NCI-H446 treated with DMSO at 0.1 percent for 48 hours (cell line): Measurements from ENCODE around the gene CCDC154.

Source experiments
- DNase-seq: peaks from one replicate; lab custom pipeline; 2025; lab: John Stamatoyannopoulos, UW

Gene CCDC154

GRCh38 chr16:1436731-1437355 is 7.5 kb downstream of the CCDC154 start:
- DNase-seq, result no peak

GRCh38 chr16:1435921-1436697 is 8.2 kb downstream of the CCDC154 start:
- DNase-seq, result no peak

- DNase-seq, result no peak
These were observed 9.4 kb downstream of the CCDC154 start for GRCh38 chr16:1434644-1435592.

GRCh38 chr16:1433756-1434155 is 10.6 kb downstream of the CCDC154 start:
- no peak for DNase-seq

GRCh38 chr16:1433263-1433560 is 11.1 kb downstream of the CCDC154 start:
- DNase-seq, result no peak

DNA sequence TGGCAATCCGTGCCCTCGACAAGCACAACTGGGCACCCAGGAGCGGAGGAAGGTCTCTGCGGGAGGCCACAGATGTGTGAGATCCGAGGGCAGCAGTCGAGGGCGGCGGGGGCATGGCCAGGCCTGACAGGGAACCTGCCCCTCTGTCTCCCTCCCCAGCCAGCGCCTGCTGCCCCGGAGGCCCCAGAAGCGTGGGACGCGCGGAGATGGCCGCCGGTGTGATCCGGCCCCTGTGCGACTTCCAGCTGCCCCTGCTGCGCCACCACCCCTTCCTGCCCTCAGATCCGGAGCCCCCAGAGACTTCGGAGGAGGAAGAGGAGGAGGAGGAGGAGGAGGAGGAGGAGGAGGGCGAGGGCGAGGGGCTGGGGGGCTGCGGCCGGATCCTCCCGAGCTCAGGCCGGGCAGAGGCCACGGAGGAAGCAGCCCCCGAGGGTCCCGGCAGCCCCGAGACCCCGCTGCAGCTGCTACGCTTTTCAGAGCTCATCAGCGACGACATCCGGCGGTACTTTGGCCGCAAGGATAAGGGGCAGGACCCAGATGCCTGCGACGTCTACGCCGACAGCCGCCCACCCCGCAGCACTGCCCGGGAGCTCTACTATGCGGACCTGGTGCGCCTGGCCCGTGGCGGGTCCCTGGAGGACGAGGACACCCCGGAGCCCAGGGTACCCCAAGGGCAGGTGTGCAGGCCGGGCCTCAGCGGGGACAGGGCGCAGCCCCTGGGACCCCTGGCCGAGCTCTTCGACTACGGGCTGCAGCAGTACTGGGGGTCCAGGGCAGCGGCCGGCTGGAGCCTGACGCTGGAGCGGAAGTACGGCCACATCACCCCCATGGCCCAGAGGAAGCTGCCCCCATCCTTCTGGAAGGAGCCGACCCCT is 11.7 kb downstream of the CCDC154 start:
- DNase-seq, result no peak

- DNase-seq, result no peak
These were observed 12.7 kb downstream of the CCDC154 start for GRCh38 chr16:1431497-1432270.

DNA sequence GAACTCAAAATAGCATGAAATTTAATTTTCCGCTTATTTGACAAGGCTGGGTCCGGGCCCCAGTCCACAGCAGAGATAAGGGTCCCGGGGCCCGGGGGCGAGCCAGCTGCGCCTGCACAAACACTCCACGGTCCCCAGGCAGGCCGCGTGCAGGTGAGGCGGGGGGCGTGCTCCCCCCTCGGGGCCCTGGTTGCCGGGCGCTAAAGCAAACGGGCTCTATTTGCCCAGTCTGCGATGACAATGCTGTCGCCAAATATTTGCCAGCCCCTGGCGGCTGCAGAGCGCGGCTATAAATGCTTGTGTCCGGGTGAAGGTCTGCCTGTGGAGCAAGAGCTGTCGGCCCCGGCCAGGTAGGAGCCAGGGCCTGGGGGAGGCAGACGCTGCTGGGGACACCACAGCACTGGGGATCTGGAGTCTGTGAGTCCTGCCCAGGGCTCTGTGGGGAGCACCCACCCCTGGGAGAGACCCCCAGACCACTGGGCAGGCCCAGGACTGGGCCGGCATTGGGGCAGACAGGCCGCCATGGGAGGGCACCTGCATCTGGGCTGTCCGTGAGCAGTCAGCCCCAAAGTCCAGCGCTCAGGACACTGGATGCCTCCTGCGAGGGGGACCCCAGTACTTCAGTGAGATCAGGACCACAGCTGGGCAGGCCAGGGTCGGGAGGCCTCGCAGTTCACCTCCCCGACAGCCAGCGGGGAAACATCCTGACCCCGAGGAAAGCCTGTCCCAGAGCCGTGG is 13.4 kb downstream of the CCDC154 start, which contains the start of gene PERCC1:
TSS of gene PERCC1 (plus strand) at position 320 of the 738 bp plus-strand sequence. CDS start 1,516 bp downstream, outside the sequence.
- no peak for DNase-seq

GRCh38 chr16:1430214-1430758 is 14.1 kb downstream of the CCDC154 start:
- DNase-seq, result no peak

DNA sequence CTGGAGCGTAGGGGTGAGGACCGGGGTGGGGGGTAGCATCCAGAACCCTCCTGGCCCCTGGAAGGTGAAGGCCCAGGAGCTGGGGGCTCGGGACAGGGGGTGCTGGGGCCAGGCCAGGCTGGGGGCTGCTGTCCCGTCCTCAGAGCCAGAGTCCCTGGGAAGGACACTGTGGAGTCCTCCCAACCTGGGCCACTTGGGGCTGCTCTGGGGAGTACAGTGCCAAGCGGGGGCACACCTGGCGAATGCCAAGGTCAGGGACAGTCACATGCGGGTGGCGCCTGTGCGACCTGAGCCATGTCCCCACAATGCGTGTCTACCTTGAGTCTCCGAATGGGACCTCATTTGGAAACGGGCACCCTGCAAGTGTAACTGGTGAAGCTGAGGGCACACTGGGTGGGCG is 14.7 kb downstream of the CCDC154 start:
- DNase-seq, result no peak

- DNase-seq, result no peak
These were observed 15.3 kb downstream of the CCDC154 start for GRCh38 chr16:1429012-1429411.

GRCh38 chr16:1428511-1428910 is 15.8 kb downstream of the CCDC154 start:
- no peak for DNase-seq

DNA sequence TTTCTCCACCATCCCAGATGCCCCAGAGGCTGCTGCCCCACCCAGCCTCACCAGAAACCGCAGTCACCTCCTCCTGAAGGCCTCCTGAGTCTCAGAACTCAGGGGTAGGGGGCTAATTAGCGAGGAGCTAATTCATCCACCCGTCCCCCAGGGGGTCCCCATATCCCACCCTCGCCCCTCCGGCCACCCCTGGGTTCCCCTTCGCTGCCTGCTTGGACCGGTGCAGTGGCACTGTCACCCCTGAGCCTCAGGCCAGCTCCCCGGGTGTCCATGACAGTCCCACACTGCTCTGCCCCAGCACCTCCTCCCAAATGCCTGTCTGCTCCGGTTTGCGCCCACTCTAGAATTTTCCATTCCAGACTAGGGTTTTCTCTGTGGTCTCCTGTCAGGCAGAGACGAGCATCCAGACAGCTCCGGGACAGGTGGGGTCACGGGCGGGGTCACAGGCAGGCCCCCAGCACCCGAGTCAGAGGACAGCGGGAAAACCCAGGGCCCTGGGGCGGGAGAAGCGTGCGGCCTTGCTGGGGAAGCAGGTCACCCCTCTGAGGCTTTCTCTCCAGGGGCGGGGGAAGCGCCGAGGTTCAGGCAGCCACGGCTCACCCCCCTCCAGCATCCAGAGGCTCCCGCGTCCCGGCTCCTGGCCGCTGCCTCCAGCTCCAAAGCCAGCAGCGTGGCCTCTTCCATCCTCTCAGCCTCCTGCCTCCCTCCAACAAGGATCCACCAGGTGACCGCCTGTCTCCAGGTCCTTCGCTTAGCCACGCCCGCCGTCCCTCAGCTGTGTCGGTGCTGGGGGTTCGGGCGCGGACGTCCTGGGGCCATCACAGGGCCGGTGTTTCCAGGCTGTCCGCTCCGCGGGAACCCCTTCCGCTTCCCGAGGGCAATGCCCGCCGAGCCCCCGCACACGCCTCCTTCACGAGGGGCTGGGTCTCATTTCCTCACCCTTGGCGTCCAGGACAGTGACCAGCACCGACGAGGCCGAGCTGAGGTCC is 16.6 kb downstream of the CCDC154 start:
- no peak for DNase-seq

DNA sequence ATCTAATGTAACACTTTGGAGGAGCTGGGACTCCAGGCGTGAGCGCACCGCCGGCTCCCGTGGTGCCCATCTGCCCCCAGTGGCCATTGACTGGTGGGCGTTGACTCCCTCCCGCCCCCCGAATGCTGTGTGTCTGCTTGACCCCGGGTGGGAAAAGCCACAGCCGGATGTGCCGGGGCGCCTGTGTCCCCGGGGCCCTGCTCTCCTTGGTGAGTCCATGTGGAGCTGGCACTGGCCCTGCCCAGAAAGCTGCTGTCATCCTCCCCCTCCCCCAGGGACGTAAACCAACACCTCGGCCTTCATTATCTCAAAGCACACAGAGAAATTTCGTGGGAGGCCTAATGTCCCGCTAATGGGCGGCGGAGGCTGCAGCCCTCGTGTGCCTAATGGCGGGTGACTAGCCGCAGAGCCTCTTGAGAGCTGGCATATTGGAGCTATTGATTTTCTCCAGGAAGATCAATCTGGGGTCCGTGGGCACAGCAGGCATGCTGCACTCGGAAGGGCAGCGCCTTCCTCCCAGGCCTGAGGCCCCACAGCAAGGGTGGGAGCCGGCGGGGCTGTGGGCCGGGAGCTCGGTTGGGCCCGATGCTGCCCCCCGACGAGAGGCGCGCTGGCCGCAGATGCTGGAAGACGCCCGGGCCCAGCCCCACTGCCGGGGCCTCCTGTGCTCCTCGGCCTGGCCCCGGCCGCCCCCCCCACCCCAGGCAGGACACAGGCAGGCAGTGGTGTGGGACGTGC is 17.5 kb downstream of the CCDC154 start:
- no peak for DNase-seq

DNA sequence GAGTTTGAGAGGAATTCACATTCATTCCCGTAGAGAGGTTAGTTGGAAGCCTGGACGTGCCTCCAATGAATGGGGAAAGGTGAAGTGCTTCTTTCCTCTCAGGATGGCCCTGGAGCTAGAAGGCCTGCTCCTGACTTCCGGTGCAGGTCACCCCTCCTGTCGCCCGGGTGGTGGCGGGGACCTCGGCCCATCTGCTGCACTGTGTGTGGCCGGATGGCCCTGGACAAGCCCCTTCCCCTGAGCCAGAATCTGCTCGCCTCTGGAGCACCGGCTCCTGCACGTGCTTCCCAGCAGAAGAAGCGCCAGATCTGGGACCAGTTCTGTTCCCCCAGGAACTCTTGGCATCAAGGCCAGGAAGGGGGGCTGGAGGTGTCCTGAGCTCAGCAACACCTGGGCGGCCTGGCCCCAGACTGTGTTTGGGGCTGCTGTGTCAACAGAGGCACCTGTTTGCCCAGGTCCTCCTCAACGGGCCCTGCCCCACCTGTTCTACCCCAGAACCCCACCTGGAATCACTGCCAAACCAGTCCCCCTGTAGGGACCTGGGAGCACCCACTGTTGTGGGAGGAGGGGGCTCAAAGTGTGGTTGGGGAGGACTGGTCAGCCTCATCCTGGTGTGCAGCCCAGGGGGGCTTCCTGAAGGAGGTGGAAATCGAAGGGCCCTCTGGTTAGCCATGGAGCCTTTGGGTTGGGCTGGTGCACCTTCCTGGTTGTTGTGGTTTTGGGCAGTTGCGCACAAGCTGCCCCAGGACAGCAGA is 18.6 kb downstream of the CCDC154 start:
- no peak for DNase-seq

DNA sequence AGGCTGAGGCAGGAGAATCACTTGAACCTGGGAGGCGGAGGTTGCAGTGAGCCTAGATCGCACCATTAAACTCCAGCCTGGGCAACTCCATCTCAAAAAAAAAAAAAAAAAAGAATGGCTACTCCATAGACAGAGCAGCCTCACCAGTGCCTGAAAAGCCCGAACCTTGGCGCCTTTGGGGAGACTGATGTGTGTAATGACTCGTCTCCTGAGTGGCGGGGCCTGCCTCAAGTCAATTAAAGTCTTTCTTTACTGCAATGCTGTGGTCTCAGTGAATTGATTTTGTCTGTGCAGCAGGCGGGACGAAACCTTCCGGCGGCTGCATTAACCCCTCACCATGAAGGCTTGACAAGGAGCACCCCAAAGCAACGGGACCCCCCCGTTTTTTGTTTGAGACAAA is 20.3 kb downstream of the CCDC154 start:
- DNase-seq, result no peak

DNA sequence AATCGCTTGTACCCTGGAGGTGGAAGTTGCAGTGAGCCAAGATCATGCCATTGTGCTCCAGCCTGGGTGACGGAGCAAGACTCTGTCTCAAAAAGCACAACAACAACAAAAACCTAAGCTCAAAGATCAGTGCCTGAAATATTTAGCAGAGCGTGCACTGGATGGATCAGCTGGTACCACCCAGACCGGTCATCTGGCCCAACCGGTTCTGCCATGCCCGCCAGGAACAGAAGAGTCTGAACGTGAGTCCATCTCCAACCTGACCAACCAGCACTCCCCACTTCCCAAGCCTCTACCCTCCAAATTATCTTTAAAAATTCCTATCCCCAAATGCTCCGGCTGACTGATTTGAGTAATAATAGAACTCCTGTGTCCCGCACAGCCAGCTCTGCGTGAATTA is 22.3 kb downstream of the CCDC154 start:
- no peak for DNase-seq
